Activated CD8-positive, alpha-beta memory T cell treated with anti-CD3 and anti-CD28 coated beads for 24 hours (primary cell): Measurements from ENCODE around the gene SNX11.
"Not testable (repeated sequence)": the region's sequence is repeated elsewhere in the genome, so short reads cannot be mapped to it uniquely, and the experiment has no call there.

Experiments used
- DNase-seq: peaks from one replicate; pipeline ENCODE4 v3.0.0-alpha.2; 2020

The SNX11 gene, protein sequence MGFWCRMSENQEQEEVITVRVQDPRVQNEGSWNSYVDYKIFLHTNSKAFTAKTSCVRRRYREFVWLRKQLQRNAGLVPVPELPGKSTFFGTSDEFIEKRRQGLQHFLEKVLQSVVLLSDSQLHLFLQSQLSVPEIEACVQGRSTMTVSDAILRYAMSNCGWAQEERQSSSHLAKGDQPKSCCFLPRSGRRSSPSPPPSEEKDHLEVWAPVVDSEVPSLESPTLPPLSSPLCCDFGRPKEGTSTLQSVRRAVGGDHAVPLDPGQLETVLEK

DNA sequence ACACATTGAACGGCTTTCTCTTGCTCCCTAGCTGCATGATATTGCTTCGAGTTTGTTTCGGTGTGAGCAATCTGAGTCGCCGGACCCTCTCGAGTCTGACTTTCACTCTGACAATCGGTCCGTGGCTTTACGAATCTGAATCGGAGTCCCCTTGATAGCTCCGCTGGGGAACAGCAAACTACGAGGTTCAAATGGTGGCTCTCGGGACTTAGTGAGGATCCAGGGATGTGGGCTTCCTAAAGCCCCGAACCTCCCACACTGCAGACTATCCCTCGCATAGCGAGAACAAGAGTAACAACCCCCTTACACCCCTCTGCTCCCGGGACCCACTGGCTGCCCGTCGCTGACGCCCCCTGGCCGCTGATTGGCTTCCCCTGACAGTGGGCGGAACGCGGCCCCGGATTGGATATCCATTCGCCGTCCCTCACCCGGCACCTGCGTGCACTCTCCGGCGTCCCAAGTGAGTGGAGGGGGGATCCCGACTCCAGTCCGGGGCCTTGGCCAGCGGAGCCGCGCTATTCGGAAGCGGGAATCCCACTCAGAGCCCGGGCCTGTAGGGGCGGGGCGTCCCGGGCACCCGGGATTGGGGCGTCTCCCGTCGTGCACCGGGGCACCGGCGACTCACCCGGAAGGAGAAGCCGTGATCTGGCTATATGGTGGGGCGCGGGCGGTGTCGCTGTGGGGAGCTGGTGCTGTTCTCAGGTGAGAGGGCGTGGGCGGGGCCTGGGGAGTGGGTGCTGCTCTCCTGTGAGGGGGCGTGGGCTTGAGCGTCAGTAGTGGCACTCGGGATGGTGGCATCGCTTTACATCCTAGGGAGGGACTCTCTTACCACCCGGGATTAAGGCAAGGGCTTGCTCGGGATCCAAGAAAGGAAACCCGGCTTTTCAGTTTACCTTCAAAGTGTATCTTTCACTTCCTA lies at the start of gene SNX11:
Gene SNX11 (plus strand): TSS at position 630 of the 919 bp plus-strand sequence. CDS start 4,278 bp downstream, outside the sequence.
- DNase-seq: peak; percentile 98

DNA sequence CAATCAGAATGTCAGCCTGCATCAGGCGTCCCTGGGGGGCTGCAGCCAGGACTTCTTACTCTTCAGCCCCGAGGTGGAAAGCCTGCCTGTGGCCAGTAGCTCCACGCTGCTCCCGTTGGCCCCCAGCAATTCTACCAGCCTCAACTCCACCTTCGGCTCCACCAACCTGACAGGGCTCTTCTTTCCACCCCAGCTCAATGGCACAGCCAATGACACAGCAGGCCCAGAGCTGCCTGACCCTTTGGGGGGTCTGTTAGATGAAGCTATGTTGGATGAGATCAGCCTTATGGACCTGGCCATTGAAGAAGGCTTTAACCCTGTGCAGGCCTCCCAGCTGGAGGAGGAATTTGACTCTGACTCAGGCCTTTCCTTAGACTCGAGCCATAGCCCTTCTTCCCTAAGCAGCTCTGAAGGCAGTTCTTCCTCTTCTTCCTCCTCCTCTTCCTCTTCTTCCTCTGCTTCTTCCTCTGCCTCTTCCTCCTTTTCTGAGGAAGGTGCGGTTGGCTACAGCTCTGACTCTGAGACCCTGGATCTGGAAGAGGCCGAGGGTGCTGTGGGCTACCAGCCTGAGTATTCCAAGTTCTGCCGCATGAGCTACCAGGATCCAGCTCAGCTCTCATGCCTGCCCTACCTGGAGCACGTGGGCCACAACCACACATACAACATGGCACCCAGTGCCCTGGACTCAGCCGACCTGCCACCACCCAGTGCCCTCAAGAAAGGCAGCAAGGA lies 49.0 kb upstream of the SNX11 start:
- no peak for DNase-seq

DNA sequence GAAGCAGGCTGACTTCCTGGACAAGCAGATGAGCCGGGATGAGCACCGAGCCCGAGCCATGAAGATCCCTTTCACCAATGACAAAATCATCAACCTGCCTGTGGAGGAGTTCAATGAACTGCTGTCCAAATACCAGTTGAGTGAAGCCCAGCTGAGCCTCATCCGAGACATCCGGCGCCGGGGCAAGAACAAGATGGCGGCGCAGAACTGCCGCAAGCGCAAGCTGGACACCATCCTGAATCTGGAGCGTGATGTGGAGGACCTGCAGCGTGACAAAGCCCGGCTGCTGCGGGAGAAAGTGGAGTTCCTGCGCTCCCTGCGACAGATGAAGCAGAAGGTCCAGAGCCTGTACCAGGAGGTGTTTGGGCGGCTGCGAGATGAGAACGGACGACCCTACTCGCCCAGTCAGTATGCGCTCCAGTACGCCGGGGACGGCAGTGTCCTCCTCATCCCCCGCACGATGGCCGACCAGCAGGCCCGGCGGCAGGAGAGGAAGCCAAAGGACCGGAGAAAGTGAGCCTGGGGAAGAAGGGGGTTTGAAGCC lies 48.4 kb upstream of the SNX11 start:
- no peak for DNase-seq

DNA sequence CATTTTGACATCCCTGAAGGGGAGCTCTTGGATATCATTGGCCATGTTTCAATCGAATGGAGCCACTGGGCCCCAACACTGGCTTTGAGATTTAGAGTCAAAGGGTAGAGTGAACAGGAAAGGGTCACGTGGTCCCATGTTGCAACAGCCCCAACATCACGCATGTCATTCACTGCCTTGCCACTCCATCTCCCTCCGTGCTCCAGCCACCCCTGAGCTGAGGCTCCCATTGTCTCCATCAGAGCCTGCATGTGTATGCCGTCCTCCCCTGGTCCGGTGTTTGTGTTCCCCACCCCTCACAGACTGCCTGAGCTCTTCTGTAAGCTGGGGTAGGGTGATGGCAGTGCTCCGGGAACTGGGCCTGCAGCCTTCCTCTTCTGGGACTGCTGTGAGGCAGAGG lies 47.3 kb upstream of the SNX11 start:
- DNase-seq: no peak

DNA sequence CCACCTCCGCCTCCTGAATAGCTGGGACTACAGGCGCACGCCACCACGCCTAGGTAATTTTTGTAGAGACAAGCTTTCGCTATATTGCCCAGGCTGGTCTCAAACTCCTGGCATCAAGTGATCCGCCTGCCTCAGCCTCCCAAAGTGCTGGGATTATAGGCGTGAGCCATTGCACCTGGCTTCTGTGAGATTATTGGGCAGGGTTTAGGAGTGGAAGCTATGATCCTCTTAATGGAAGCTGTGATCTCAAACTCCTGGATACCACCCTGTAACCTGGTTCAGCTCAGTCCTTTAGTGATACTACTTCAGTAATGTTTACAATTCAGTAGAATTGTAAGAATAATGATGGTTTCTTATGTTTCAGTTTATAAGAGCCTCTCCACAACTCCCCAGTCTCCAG lies 45.3 kb upstream of the SNX11 start:
- DNase-seq: no peak

DNA sequence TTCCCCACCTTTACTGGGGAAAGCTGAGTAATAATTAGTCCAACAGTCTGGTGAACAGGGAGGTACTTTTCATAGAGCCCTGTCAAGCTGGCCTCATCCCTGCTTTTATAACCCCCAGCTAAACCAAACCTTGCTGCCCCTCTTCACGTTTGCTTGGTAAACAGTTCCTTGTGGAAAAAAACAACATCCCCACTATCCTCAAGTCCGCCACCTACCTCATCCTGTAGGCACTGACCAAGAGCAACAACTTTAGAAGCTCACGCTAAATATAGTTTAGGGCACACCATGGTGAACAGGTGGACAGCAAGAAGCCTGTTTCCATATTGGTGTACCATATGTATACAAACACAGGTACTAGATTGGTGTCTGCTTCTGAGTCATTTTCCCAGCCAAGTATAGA lies 42.9 kb upstream of the SNX11 start:
- no peak for DNase-seq

DNA sequence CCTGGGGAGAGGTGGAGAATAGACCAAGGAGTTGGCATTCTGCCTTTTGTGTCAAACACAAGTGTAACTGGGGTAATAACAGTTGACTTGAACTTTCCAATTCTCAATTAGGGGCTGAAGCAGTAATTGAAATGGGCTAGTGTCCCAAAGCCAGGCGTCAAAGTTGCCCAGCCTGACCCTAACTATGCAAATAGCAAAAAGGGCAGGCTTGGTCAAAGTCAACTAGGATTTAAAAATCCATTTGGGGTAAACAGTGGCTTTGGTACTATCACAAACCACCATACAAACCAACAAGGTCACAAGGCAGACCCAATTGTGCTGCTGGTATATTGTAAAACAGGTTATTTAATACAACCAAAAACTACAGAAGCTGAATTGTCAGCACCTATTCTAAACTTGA lies 41.4 kb upstream of the SNX11 start:
- DNase-seq: no peak

DNA sequence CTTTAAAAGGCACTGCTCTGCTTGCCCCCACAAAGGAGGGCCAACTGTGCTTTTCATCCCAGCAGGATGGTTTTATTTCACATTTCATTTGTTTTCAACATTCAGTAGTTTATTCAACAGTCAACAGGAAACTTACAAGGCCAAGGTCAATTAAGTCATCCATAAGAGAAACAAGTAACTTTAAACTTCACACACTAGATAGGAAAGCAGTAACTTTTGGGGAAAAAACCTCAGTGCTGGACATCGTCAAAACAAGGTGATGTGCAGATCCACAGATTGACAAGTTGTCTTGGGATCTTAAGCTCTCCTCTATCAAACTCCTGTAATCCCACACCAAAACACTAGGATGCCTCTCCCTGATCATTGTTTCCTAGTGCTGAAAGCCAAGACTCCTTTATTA lies 40.9 kb upstream of the SNX11 start:
- DNase-seq: no peak

DNA sequence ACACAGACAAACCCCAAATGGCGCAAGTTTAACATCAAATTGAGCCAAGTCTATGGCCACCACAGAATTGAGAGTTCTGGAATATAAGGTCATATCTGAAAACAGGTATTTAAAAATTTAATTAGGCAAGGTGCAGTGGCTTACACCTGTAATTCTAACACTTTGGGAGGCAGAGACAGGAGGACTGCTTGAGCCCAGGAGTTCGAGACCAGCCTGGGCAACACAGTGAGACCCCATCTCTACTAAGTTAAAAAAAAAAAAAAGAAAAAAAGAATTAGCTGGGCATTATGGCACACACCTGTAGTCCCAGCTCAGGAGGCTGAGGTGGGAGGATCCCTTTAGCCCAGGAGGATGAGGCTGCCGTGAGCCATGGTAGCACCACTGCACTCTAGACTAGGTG lies 40.3 kb upstream of the SNX11 start:
- DNase-seq: no peak

DNA sequence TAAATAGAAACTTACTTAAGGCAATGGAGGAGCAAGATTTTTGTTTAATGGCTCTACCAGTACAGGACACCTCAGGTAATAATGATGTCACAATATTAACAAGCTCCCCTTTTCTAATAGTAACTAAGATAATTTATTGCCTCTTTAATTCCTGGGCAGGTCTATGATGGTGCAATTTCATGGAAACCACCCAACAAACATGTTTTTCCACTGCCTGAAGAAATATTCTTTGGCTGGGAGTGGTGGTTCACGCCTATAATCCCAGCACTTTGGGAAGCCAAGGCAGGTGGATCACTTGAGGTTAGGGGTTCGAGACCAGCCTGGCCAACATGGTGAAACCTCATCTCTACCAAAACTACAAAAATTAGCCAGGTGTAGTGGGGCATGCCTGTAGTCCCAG lies 39.8 kb upstream of the SNX11 start:
- not testable (repeated sequence) for DNase-seq

DNA sequence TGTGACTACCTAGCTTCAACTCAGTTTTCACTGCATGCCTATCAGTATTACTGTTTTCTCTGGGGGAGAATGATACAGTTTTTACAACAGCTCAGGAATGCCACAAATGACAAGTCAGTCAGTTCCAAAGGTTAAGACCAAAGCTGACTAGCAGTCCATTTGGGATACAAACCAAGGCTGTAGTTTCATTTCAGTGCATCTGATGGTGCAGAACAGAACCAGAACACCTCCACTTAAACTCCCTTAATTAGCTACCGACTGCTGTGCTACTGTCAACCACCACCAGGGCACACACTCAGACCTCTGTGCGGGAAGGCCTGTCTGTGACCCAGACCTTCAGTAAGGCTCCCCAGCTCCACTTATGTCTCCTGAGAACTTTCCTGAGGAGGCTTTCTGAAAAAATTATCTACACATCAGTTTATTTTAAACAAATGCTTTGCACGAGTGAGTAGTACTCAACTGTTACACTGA lies 39.0 kb upstream of the SNX11 start:
- no peak for DNase-seq

DNA sequence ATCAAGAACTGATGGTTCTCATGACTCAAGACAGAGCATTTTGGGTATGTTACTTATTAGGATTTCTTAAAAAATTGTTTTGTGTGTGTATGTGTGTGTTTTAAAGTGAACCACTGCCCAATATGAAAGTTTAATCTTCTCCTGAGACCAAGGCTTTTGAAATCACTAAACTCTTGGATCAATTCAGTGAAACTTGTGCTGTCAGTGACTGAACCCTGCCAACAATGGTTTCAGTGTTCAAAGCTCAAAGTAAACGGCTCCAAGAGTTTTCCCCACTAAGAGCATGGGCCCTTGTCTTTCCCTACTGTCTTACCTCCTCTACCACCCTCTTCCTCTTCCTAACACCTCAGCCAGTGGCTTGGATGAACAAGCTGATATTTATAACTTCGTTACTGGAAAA lies 37.4 kb upstream of the SNX11 start:
- no peak for DNase-seq

DNA sequence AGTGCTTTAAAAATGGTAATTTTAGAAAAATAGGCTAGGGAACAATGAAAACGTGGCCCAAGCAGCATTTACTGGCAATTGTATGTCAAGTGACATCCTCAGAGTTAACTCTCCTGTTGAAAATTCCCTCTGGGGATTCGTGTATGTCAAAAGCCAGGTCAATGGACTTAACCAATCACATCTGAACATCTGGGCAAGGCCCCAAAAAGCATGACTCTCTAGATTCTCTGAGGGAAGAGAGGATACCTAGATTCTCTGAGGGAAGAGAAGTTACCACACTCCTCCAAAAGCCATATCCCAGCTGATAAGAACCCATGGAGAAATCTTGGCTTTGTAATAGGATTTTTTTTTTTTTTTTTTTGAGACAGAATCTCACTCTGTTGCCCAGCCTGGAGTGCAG lies 35.9 kb upstream of the SNX11 start:
- DNase-seq: no peak

DNA sequence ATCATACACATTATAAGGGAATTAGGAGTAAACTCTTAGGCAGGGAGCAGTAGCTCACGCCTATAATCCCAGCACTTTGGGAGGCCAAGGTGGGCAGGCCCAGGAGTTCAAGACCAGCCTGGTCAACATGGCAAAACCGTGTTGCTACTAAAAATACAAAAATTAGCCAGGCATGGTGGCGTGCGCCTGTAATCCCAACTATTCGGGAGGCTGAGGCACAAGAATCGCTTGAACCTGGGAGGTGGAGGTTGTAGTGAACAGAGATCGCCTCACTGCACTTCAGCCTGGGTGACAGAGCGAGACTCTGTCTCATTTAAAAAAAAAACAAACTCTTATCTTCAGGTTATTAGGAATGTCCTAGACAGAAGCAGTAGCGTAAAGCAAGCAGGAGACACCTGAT lies 34.8 kb upstream of the SNX11 start:
- not testable (repeated sequence) for DNase-seq

DNA sequence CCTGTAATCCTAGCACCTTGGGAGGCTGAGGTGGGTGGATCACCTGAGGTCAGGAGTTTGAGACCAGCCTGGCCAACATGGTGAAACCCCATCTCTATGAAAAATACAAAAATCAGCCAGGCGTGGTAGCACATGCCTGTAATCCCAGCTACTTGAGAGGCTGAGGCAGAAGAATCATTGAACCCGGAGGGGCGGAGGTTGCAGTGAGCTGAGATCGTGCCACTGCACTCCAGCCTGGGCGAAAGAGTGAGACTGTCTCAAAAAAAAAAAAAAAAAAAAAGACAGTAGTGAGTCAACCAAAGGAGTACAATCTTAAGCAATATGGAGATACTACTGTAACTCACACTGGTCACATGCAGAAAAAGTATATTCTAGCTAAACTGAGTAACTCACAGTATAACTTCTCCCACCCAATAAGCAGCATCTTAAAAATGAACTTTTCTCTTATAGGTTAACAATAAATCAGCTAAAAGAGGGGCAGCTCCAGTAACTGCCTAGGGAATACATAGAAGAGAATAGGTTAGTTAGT lies 33.9 kb upstream of the SNX11 start:
- DNase-seq: not testable (repeated sequence)

DNA sequence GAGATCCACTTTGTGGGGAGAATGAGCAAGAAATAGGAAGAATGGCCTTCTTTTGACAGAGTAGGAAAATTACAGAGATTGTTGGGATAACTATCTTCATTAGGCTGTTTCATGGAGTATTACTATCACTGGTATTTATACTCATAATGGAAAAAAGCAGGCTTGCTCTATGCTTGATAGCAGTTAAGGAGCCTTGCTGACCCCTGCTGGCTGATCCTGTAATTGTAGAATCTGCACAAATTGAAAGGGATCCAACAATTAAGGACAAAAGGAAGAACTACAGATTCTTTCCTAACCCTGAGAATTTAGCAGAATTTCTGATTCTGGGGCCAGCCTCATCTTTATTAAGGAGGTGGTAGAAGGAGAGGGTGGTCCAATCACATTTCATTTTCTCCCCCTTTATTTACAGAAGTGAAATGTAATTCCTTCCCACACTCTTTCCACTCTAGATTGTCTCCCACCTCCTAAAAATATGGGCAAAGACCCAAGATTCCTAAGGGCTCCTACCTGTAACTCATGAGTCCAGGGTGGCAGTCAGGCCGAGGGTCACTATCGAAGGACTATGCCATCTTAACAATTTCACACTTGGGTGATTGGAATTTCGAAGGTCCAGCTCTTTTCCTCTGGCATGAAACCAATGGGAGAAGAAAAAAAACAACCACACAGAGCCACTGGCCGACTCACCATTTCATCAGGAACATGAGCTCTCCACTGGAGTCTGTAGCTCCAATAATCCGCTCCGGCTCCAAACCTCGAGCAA lies 33.1 kb upstream of the SNX11 start:
- DNase-seq: peak; percentile 82

DNA sequence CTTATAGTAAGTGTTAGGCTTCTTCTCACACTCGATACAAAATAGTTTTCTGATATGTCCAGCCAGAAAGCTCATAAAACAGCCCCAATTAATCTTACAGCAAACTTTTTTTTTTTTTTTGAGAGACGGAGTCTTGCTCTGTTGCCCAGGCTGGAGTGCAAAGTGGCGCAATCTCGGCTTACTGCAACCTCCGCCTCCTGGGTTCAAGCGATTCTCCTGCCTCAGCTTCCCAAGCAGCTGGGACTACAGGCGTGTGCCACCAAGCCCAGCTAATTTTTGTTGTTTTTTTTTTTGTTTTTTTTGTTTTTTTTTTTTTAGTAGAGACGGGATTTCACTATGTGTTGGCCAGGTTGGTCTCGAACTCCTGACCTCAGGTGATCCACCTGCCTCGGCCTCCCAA lies 30.4 kb upstream of the SNX11 start:
- DNase-seq: not testable (repeated sequence)

DNA sequence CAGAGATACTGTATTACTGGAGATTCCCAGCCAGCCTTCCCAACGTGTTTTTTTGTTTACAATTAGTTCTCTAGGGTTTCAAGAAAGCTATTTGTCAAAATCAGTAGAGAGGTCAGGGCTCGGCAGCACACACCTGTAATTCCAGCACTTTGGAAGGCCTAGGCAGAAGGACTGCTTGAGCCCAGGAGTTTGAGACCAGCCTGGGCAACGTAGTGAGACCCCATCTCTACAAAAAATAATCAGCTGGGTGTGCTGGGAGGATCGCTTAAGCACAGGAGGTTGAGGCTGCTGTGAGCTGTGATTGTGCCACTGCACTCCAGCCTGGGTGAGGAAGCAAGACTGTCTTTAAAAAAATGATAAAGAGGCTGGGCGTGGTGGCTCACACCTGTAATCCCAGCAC lies 25.7 kb upstream of the SNX11 start:
- DNase-seq: no peak

DNA sequence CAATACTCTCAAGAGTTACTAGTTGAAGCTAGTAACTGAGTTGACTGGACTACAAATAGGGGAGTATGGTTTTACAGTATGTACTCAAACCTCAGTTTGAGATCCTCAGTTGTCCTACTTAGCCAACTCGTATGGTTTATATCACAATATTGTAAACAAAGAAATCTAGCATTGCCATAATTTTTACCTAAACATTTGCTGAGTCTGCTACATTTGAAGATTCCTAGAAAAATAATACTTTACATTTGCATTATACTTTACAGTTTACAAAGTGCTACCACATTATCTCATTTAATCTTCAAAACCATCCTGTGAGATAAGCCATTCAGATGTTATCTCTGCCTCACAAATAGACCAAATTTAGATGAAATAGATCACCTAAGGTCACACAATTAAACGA lies 22.6 kb upstream of the SNX11 start:
- no peak for DNase-seq

DNA sequence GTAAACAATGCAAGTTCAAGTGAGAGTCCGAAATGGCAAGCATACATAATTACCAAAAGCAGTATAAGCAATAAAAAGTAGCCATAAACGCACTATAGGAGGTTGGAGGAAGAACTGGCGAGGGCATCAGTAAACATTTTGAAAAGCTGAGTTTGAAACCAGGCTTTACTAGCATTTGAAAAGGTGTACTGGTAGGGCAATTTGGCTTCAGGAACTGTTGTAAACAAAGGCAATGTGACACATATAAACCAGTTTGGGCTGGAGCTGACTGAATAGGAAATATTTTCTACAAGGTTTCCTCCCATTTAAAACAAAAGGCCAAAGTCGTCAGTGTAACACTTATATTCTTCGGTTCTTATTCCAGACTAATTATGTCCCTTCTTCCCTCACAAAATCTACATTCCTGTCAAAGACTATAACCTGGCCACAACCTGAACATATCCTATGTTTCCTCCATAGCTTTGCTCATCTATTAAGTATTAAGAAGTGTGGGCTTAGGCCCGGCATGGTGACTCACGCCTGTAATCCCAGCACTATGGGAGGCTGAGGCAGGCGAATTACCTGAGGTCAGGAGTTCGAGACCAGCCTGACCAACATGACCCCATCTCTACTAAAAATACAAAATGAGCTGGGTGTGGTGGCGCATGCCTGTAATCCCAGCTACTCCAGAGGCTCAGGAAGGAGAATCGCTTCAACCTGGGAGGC lies 14.1 kb upstream of the SNX11 start:
- no peak for DNase-seq

DNA sequence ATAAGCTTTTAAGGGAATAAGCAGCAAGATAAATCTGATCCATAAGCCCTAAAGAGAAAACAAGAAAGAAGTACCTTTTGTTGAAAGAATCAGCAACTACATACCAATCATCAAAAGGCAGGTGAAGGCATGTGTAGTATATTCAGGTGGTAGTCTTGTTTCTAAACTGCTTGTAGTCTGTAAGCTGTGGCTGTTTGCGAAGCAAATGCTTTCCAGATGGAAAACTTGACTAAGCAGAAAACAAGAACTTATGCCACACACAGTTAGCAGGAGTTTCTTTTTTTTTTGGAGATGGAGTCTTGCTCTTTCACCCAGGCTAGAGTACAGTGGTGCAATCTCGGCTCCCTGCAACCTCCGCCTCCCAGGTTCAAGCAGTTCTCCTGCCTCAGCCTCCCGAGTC lies 12.0 kb upstream of the SNX11 start:
- DNase-seq: no peak

DNA sequence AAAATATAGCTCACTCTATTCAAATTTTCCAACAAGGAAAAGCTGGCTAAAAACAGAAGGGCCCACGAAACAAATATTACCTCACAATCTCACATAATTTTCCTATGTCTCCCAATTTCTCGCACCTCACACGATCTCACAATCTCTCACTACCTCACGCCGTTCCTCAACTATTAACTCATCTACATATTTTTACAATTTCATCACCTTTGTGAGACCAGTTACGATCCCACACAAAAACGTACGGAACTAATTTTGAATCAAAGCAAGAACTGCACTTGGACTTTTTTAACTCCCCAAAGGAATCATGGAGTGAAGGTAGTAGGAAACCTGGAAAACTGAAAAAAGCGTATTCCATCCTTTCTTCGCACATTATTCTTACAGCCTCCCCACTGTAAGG lies 7.4 kb upstream of the SNX11 start:
- DNase-seq: no peak
